Measurements from ENCODE around the gene THAP4.
A peak's percentile ranks its signal among the peaks of the same experiment; 100 is the strongest.

THAP4 gene

DNA sequence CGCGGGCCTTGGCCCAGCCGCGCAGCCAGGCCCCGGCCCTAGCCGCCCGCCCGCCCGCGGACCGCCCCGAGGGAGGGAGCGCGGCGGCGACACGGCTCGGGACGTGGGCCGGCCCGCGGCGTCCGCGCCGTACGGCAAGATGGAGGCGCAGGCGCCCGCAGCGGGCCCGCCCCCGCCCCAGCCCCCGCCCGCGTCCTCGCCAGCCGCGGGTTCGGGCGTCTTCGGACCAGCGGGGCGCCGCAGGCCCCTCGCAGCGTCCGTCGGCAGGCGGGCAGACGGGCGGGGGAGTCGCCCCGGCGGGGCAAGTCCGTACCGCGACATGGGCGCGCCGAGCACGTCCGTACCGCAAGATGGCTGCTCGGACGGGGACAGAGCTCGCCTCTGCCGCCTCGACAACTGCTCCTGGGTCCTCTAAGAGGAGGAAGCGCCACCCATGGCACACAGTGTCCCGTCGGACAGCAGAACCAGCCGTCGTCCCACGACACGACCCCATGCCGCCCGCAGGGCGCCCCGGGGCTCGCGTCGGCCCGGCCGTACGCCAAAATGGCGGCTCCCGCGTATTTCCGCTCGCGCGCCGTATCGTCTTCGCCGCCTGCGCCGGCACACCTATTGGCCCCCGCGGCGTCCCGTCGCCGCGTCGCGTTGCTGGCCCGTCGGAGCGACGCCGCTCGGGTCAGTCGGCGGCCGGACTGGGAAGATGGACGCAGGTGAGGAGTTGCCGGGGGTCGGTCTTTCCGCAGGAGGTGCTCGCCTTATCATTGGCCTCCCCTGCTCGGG, at the start of gene THAP4, which contains the start of gene ATG4B:
Gene THAP4, minus strand, starts transcription at position 141 of the 777 bp plus-strand sequence. CDS start 141 bp downstream, outside the sequence.
Gene ATG4B, plus strand, starts transcription at position 676 of the 777 bp plus-strand sequence. Its CDS starts 22 bp downstream, at position 698.
- peak; percentile 82 for DNase-seq

DNA sequence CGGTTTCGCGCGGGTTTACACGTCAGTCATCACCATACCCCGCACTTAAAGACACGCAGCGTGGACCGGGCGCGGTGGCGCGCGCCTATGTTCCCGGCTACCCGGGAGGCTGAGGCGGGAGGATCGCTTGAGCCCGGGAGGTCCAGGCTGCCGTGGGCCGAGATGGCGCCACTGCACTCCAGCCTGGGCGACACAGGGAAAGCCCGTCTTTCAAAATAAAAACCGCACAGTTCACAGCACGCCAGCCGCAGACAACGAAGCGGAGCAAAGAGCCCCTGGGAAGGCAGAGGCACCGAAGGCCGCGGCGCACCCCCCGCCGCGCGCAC, 49.3 kb upstream of the THAP4 start:
- no peak for DNase-seq

DNA sequence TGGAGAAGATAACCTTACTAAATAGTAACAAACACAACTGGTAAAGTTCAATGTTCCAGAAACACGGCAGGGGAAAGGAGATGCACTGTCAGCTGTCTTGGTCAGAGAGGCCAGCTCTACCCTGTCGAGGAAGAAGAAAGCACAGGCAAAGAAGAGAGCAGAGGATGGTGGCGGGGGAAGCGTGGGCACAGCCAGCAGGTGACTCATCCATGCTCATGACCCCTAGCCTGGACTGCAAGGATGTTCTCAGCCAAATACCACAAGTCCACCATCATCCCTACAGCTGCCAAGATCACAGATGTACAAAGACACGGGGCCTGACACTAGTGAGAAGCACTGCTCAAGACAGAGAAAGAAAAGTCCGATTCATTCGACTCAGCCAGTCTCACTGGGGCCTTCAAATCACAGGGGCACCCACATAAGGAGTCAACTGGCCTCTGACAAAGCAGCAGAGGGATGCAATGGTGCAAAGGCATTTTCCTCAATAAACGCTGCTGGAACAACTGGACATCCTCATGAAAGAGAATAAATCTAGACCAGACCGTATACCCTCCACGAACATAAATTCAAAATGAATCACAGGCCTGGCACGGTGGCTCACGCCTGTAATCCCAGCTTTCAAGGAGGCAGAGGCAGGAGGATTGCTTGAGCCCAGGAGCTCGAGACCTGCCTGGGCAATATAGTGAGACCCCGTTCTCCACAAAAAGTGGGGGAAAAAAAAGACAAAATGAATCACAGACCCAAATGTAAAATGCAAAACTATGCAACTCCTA, 44.1 kb upstream of the THAP4 start:
- peak; percentile 81 for DNase-seq

- DNase-seq: no peak
Observed at GRCh38 chr2:241680044-241680443, 43.1 kb upstream of the THAP4 start.

DNA sequence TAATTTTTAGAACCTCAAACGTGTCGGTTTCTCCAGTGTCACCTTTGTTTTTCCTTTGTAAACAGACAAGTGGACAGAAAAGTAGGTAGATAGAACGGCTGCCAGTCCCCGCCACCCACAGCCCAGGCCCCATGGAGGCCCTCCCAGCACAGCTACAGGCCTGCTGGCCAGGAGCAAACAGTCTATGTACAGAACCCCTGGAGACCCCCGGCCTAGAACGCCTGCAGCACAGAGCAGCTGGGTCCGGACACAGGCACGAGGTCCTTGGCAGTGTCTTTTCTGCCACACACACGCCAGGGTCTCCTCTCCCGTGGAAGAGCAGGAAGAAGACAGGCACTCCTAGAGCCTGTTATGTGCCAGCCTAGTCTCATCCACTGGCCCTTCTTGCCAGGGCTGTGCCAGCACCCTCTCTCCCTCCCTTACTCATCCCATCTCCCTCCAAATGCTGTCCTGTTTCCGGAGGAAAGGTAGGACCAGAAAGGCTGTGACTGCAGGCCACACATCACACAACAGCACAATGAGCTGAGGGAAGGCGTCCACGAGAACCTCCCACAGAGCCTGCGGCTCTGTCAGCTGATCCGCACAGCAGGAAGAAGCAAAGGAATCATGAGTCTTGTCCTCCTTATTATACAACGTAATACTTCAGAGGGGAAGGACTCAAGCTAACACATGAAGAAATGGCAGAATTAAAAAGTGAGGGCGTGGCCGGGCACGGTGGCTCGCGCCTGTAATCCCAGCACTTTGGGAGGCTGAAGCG, 42.0 kb upstream of the THAP4 start:
- DNase-seq: no peak

GRCh38 chr2:241678307-241678706, 41.3 kb upstream of the THAP4 start:
- no peak for DNase-seq

GRCh38 chr2:241677392-241677791, 40.4 kb upstream of the THAP4 start:
- DNase-seq: no peak

DNA sequence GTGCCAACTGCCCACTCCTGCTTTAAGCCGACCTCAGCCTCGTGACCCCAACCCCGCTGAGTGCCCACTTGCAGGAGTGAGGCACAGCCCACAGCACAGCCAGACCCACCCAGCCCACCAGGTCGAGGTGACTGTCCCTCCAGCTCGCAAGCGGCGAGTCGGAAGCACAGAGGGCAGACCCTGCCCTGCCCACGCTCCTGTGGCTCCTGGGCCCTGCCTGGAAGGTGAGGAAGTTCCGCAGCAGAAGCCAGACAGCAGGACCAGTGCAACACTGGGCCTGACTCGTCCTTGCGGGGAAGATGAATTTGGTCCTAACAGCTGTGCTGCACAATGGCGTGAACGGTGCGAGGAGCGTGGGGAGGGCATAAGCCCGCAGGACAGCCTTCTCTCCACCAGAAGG, 39.7 kb upstream of the THAP4 start:
- no peak for DNase-seq

DNA sequence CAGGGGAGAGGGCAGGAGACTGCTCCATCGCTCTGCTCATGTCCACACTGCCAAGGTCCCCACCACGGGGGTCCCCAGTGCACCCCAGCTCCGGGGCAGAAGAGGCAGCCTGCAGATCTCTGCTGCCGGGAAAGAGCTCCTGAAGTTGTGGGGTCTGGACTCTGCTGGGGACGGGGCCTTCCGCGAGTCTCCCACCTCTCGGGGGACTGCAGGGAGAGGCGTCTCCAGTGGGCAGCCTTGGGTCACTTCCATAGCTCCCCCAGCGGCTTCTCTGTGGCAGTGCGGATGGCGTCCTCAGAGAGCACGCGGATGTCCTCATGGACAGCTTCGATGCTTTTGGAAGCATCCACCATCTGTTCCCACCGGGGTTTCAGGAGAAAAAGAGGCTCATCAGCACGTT, 38.9 kb upstream of the THAP4 start:
- no peak for DNase-seq

DNA sequence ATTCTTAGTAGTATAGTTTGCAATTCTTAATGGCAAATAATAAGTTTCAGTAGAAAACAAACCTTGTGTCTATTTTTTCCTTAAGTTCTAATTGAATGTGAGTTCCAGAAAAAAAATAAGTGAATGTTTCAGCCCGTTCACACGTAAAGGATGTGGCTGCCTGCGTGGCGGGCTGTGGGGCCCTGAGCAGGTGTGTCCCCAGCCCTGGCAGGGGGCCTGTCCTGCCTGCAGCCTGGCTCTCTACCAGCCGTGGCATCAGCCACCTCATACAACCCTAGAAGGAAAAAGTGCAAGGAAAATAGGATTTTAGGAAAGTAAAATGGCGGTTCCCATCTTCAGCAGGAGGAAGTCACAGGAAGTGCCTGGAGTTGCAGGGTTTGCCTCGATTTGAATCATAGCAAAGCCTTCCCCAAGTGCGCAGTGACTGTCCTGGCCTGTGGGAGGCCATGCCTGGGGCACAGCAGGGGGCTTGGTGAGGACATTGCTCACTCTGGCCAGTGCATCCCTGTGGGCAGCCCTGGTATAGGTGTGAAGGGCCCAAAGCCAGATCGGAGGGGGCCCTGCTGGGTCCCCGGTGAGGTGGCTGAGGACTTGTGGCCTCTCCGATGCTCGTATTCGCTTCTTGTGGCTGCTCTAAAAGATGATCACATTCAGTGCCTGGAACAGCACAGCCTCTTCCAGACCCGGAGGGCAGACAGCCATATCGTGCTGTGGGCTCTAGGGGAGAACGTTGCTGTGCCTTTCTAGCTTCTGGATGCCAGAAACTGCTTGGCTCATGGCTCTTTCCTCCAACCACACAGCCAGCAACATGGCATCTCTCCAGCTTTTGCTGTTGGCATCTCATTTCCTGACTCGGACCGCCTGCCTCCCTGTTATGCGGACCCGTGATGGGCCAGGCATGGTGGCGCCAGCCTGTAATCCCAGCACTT, 37.1 kb upstream of the THAP4 start:
- no peak for DNase-seq

- DNase-seq: no peak
Observed at GRCh38 chr2:241673189-241673663, 36.3 kb upstream of the THAP4 start.

GRCh38 chr2:241672243-241673188, 35.6 kb upstream of the THAP4 start:
- no peak for DNase-seq

DNA sequence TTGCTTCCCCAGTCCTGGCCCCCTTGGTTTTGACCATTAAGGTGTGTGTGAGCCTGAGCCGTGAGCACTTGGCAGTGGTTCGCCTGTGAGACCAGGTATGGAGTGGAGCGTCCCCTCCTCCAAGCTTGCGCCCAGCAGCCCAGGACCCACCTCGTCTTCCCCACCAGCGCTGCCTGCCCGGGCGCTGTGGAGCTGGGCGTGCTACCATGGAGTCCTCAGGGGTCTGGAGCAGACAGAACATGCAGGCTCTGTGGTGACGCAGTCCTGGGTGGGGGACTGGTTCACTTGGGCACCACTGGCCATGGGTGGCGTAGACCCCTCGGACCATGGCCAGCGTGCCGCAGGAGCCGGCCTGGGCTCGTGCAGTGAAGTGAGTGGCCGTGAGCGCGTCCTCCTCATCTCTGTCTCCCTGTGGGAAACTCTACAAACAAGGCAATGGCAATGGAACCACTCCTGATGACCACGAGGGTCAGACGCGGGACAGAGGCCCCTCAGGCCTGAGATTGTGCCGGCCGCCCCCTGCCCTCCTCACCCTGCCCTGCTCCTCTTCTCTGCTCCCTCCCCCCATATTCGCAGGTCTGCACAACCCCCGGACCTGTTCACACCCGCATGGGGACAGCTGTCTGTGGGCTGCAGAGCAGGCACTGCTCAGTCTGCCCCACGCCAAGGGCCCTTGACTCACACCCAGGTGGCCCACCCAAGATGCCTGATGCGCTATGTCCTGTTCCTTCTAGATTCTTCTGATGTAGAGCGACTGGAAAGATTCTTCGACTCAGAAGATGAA, 34.7 kb upstream of the THAP4 start:
- DNase-seq: no peak

DNA sequence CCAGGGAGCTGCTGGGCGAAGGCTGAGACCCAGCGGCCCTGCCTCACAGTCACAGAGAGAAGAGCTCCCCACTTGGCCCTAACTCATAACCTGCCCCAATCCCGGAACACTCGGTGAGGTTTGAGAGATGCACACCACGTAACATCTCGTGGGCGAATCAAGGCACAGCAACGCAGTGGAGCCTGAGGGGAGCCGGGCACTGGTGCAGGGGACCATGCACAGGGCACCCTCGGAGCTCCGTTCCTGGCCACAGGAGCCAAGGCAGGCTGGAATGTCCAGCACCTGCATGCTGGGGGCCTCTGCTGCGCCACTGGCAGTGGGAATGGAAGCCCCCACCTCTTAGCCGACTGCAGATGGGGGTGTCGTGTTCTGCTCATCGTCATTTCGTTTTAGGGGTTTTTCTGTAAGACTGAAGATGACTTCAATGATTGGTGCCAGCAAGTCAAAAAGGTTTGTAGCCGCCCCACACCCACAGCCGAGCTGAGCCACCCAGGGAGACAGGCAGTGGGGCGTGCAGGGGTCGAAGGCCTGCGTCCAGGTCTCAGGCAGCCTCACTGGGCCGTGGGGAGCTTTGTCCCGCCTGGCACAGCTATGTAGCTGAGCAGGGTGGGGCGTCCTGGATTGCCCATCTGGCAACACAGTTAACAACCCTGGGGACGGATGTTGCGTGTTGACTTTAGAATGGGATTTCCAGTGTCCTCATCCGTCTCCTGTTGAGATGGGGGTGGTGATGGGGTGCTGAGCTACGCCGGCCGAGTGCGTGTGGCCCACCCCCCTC, 33.6 kb upstream of the THAP4 start:
- DNase-seq: no peak

DNA sequence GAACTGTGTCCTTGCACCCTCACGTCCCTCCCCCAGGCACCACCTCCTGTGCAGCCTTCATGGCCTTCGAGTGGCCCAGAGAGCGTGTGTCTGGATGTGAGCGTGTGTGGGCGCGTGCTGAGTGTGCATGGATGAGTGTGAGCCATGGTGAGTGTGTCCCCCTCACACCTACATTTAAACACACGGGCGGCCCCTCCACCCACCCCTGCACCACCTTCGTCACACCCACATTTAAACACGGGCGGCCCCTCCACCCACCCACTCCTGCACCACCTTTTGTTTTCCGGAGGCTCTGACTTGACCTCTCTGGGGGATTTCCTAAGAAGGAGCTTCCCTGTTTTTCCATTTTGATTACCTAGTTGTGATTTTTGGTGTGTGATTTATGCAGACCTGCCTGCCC, 31.9 kb upstream of the THAP4 start:
- no peak for DNase-seq

DNA sequence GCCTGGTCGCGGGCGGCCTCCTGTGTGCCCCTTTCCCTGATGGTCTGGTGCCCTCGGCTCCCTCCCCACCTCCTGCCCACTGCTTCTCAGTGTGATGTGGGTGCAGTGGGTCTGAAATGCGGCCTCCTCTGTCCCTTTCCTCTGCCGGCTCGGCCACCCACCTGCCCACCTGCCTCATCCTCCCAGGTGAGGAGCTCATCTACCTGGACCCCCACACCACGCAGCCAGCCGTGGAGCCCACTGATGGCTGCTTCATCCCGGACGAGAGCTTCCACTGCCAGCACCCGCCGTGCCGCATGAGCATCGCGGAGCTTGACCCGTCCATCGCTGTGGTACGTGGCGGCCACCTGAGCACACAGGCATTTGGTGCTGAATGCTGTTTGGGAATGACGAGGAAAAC, 31.4 kb upstream of the THAP4 start:
- no peak for DNase-seq

DNA sequence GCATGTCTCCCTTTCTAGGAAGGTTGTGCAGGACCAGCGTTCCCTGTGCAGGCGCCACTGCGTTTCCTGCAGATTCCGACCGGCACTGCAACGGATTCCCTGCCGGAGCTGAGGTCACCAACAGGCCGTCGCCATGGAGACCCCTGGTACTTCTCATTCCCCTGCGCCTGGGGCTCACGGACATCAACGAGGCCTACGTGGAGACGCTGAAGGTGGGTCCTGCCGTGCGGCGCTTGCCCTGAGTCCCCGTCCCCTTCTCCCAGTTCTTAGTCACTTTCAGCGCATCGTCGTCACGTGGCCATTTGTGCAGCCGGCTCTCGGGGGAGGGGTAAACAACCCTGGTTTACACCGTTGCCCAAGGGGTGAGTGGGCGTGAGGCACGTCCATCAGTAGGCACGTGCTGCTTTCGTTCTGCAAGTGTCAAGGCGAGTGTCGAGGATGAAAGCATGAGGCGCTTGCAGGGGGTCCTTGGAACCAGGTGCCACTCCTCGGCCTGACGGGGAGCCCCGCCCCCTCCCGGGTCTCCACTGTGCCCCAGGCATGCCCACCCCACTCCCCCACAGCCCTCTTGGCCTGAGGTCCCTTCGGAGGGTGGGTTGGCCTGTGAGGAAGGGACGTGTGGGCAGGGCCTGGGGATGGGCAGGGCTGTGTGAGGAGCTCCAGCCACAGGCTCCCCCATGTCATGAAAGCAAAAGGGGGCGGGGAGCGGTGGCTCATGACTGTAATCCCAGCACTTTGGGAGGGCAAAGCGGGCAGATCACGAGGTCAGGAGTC, 29.9 kb upstream of the THAP4 start:
- peak; percentile 20 for DNase-seq

DNA sequence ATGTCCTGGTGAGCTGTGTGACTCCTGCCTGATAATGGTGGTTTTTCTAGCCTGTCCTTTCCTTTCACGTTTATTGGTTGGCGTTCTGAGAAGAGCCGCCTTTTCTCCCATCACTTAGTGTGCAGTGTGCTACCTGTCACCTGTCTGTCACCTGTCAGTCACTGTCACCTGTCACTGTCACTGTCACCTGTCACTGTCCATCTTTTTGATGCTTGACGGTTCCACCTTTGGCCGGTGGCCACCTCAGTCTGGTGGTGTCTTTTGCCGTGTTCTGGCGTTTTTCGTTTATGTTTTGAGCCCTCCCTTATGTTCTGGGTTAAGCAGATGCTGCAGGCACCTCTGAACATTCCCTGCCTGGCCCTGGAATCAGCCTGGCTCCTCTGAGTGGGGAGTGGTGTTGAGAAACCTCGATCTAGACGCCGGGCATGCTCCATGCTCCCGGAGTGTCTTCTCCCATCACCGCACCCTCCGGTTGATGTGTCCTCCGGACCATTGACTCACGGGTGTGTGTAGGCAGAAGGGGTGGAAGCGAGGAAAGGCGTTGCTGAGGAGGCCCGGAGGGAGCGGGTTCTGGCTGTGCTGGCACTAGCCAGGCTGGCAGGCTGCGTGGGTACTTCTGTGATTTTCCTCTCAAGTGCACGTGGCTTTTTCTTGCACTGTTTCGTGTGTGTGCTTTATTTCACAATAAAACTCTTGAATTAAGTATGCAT, 28.9 kb upstream of the THAP4 start:
- DNase-seq: no peak
